ENCODE results near the gene ARPP21. TPM values are rescaled to one million over a fixed set of nuclear protein-coding genes. Genes with fewer than 3 reads are reported as not detected.

Gene ARPP21
- total and polyA plus RNA-seq, 2 donors (not counting 3 experiments of a cell fraction or from before 2014, with no cell fraction given) = not detected

DNA sequence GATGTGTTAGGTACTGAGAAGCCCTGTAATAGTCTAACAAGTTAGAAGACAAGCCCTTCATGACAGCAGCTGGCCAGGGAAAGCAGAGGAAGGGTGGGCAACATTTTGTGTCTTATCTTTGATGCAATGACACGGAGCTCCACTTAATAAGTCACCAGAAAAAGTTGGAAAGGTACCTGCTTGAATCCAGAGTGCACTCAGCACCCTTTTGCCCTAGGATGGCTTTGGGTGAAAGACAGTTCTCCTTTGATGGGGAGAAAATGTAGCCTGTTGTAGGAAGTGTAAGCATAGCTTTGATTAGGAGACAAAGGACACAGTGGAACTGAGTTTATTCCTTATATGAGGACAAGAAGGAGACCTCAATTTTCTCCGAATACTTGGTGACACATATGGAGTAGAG, 137.0 kb downstream of the ARPP21 start:
- DNase-seq (ENCODE audit: low read depth, low spot score) (no peak), FAIRE-seq (no peak)
- H3K9me1 ChIP-seq (replicated peaks; ENCODE audit: control insufficient read depth, extremely low read depth, insufficient read depth, low read length) = no peaks in the 10 kb centered on the region
- H3K27ac ChIP-seq (ENCODE audit: insufficient read depth, low read depth, low read length) = no peak overlapping the region
- no peaks in the 10 kb centered on the region for H4K20me1 ChIP-seq (replicated peaks; ENCODE audit: control insufficient read depth, extremely low read depth, insufficient read depth, low read length)
- H3K4me3 ChIP-seq (replicated peaks in 1 of 3; ENCODE audit: insufficient read depth in 1 of 3, low read depth in 1 of 3, low read length in 3 of 3) = no peak overlapping the region
- TF ChIP-seq, protein P1, sequence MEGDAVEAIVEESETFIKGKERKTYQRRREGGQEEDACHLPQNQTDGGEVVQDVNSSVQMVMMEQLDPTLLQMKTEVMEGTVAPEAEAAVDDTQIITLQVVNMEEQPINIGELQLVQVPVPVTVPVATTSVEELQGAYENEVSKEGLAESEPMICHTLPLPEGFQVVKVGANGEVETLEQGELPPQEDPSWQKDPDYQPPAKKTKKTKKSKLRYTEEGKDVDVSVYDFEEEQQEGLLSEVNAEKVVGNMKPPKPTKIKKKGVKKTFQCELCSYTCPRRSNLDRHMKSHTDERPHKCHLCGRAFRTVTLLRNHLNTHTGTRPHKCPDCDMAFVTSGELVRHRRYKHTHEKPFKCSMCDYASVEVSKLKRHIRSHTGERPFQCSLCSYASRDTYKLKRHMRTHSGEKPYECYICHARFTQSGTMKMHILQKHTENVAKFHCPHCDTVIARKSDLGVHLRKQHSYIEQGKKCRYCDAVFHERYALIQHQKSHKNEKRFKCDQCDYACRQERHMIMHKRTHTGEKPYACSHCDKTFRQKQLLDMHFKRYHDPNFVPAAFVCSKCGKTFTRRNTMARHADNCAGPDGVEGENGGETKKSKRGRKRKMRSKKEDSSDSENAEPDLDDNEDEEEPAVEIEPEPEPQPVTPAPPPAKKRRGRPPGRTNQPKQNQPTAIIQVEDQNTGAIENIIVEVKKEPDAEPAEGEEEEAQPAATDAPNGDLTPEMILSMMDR (IDR thresholded peaks at IDR 0.05; ENCODE audit: extremely low read depth in 1 of 2, insufficient read depth in 1 of 2, low read depth in 1 of 2, low read length in 2 of 2) = no peak
- TF ChIP-seq POLR2A (IDR thresholded peaks at IDR 0.05; ENCODE audit: low read depth, low read length) = no peak
- no peak for TF ChIP-seq POLR2AphosphoS5 (IDR thresholded peaks at IDR 0.05; ENCODE audit: insufficient read depth, low read depth, low read length)
- no peak for TF ChIP-seq GATA2 (IDR thresholded peaks at IDR 0.05; ENCODE audit: insufficient read depth, insufficient read length, low read depth, low read length)
- no peak for TF ChIP-seq FOS (IDR thresholded peaks at IDR 0.05; ENCODE audit: borderline replicate concordance, insufficient read depth, low read length)
- TF ChIP-seq, protein P2, sequence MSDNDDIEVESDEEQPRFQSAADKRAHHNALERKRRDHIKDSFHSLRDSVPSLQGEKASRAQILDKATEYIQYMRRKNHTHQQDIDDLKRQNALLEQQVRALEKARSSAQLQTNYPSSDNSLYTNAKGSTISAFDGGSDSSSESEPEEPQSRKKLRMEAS (IDR thresholded peaks at IDR 0.05; ENCODE audit: insufficient read depth, insufficient read length) = no peak
- no peak for TF ChIP-seq MYC (IDR thresholded peaks at IDR 0.05; ENCODE audit: low read depth, low read length)
- dilution Hi-C loops (cut with MboI; ENCODE audit: extremely low pct_ligation_motif_present, low sequenced_read_pairs) (no loop called here), intact Hi-C loops (cut with micrococcal nuclease) (no loop called here)
- ChIA-PET CTCF (no interaction called here), POLR2A (no interaction called here)
- no peaks in the 10 kb centered on the region for H3K79me2 ChIP-seq (ENCODE audit: control insufficient read depth, insufficient read depth, low read length)
- no peak overlapping the region for H3K4me2 ChIP-seq (ENCODE audit: insufficient read depth, low read length)
- no peak overlapping the region for H3K9ac ChIP-seq (replicated peaks; ENCODE audit: extremely low read depth, insufficient read depth, low read length)
- no peaks in the 10 kb centered on the region for H3K9me3 ChIP-seq (replicated peaks; ENCODE audit: control insufficient read depth, insufficient read depth, low read length)
- no TSS peak for BruUV-seq (replicated peaks)
- H2AFZ ChIP-seq (ENCODE audit: low read depth, low read length) = no peak overlapping the region
- H3K4me1 ChIP-seq (ENCODE audit: control insufficient read depth, extremely low read depth, insufficient read depth, low read length) = no peaks in the 10 kb centered on the region
- peaks cover 0 to 2% of the 10 kb centered on the region in 2 experiments for H3K27me3 ChIP-seq (ENCODE audit: control insufficient read depth in 2 of 2, insufficient read depth in 2 of 2, low read length in 2 of 2)
- no peaks in the 10 kb centered on the region for H3K36me3 ChIP-seq (ENCODE audit: control insufficient read depth in 2 of 2, extremely low read depth in 1 of 2, insufficient read depth in 2 of 2, low read length in 2 of 2)

Measured in endothelial cell of umbilical vein (primary cell).